HEK293T (cell line): Measurements from ENCODE around the gene METTL22.

Experiments used
- LEF1 ChIP-seq: fragments of 450-650 bp; IDR thresholded peaks from 2 replicates; pipeline ENCODE4 v1.6.1; 2017; ENCODE audit warnings: mild to moderate bottlenecking, borderline replicate concordance
- SUZ12 ChIP-seq: fragments of 450-650 bp; IDR thresholded peaks from 2 replicates; pipeline ENCODE4 v1.6.1; 2016; ENCODE audit warnings: mild to moderate bottlenecking

DNA sequence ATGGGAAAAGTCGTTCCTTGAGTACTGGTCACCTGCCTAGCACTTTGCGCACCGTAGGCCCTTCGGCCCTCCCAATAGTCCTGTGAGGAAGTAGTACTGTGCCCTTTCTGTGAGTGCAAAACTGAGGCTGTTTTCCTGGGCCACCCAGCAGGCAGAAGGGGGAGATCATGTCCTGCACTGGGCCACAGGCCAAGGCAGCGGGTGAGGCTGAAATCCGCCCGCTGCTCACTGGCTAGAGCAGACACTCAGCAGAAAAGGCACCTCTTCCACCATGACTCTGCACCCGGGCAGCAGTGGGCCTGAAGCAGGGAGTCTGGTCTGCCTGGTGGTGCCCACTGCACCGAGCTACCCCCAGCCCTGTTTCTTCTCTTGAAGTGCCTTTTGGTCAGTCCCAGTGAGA is 20.2 kb downstream of the METTL22 start:
- TF ChIP-seq LEF1: no peak
- no peak for TF ChIP-seq SUZ12
